PC-9 (cell line): ENCODE results near the gene KPNA6.

Experiments used
- EZH2 ChIP-seq: fragments of 200-600 bp; sonication (generic); IDR thresholded peaks from 2 replicates; pipeline ENCODE4 v1.8.0; 2017; ENCODE audit warnings: antibody characterized with exemption, low read depth
- TF ChIP-seq, protein P1 (sequence below): fragments of 200-600 bp; sonication (generic); conservative IDR thresholded peaks from 2 replicates; pipeline ENCODE4 v1.6.1; 2017; ENCODE audit warnings: mixed run types, antibody characterized with exemption, mild to moderate bottlenecking, moderate library complexity

GRCh38 chr1:32128964-32129363, 21.1 kb downstream of the KPNA6 start:
- TF ChIP-seq, protein P1, sequence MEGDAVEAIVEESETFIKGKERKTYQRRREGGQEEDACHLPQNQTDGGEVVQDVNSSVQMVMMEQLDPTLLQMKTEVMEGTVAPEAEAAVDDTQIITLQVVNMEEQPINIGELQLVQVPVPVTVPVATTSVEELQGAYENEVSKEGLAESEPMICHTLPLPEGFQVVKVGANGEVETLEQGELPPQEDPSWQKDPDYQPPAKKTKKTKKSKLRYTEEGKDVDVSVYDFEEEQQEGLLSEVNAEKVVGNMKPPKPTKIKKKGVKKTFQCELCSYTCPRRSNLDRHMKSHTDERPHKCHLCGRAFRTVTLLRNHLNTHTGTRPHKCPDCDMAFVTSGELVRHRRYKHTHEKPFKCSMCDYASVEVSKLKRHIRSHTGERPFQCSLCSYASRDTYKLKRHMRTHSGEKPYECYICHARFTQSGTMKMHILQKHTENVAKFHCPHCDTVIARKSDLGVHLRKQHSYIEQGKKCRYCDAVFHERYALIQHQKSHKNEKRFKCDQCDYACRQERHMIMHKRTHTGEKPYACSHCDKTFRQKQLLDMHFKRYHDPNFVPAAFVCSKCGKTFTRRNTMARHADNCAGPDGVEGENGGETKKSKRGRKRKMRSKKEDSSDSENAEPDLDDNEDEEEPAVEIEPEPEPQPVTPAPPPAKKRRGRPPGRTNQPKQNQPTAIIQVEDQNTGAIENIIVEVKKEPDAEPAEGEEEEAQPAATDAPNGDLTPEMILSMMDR, result no peak
- TF ChIP-seq EZH2, result no peak
